ENCODE measurements around the gene COL9A3.

The COL9A3 gene

GRCh38 chr20:62794007-62794724 is 22.7 kb upstream of the COL9A3 start:
- in situ Hi-C loops (cut with MboI; ENCODE audit: low pct_unique_long_range_greater_than_20kb, low sequenced_read_pairs), result no loop called here
- DNase-seq, result peak; percentile 98

GRCh38 chr20:62795023-62795761 is 21.7 kb upstream of the COL9A3 start:
- peak; percentile 70 for DNase-seq
- in situ Hi-C loops (cut with MboI; ENCODE audit: low pct_unique_long_range_greater_than_20kb, low sequenced_read_pairs), result no loop called here

- DNase-seq, result no peak
- in situ Hi-C loops (cut with MboI; ENCODE audit: low pct_unique_long_range_greater_than_20kb, low sequenced_read_pairs), result no loop called here
These were observed 20.0 kb upstream of the COL9A3 start for GRCh38 chr20:62796699-62797491.

GRCh38 chr20:62797671-62798532 is 18.9 kb upstream of the COL9A3 start:
- in situ Hi-C loops (cut with MboI; ENCODE audit: low pct_unique_long_range_greater_than_20kb, low sequenced_read_pairs), result no loop called here
- no peak for DNase-seq

- in situ Hi-C loops (cut with MboI; ENCODE audit: low pct_unique_long_range_greater_than_20kb, low sequenced_read_pairs), result no loop called here
- DNase-seq, result no peak
These were observed 17.8 kb upstream of the COL9A3 start for GRCh38 chr20:62799036-62799435.

- in situ Hi-C loops (cut with MboI; ENCODE audit: low pct_unique_long_range_greater_than_20kb, low sequenced_read_pairs), result no loop called here
- no peak for DNase-seq
These were observed 17.4 kb upstream of the COL9A3 start for GRCh38 chr20:62799459-62799858.

GRCh38 chr20:62799873-62800272 is 17.0 kb upstream of the COL9A3 start:
- no peak for DNase-seq
- in situ Hi-C loops (cut with MboI; ENCODE audit: low pct_unique_long_range_greater_than_20kb, low sequenced_read_pairs), result no loop called here

GRCh38 chr20:62800314-62801259 is 16.3 kb upstream of the COL9A3 start:
- in situ Hi-C loops (cut with MboI; ENCODE audit: low pct_unique_long_range_greater_than_20kb, low sequenced_read_pairs), result no loop called here
- no peak for DNase-seq

- in situ Hi-C loops (cut with MboI; ENCODE audit: low pct_unique_long_range_greater_than_20kb, low sequenced_read_pairs), result no loop called here
- DNase-seq, result no peak
These were observed 15.4 kb upstream of the COL9A3 start for GRCh38 chr20:62801284-62802010.

GRCh38 chr20:62802026-62802712 is 14.7 kb upstream of the COL9A3 start:
- in situ Hi-C loops (cut with MboI; ENCODE audit: low pct_unique_long_range_greater_than_20kb, low sequenced_read_pairs), result no loop called here
- no peak for DNase-seq

- in situ Hi-C loops (cut with MboI; ENCODE audit: low pct_unique_long_range_greater_than_20kb, low sequenced_read_pairs), result no loop called here
- DNase-seq, result no peak
These were observed 12.7 kb upstream of the COL9A3 start for GRCh38 chr20:62804021-62804626.

GRCh38 chr20:62804627-62805154 is 12.2 kb upstream of the COL9A3 start, which contains the start of gene OGFR:
Gene OGFR, plus strand, starts transcription at chr20:62804835. Its CDS starts 25 bp downstream, at chr20:62804860.
- no peak for DNase-seq
- in situ Hi-C loops (cut with MboI; ENCODE audit: low pct_unique_long_range_greater_than_20kb, low sequenced_read_pairs), result no loop called here

GRCh38 chr20:62805155-62805710 is 11.6 kb upstream of the COL9A3 start:
- in situ Hi-C loops (cut with MboI; ENCODE audit: low pct_unique_long_range_greater_than_20kb, low sequenced_read_pairs), result no loop called here
- no peak for DNase-seq

GRCh38 chr20:62805711-62806382 is 11.0 kb upstream of the COL9A3 start:
- in situ Hi-C loops (cut with MboI; ENCODE audit: low pct_unique_long_range_greater_than_20kb, low sequenced_read_pairs), result no loop called here

GRCh38 chr20:62806383-62807050 is 10.3 kb upstream of the COL9A3 start:
- in situ Hi-C loops (cut with MboI; ENCODE audit: low pct_unique_long_range_greater_than_20kb, low sequenced_read_pairs), result no loop called here
- DNase-seq, result no peak

More at GRCh38 chr20:62805711-62806382, 11.0 kb upstream of the COL9A3 start:
- no peak for DNase-seq

Measured in KBM-7 (cell line).